HFFc6 (cell line): ENCODE results near the gene C2orf42. TPM values are rescaled to one million over a fixed set of nuclear protein-coding genes. Genes with fewer than 3 reads are reported as not detected.
"Not testable (repeated sequence)": the region's sequence is repeated elsewhere in the genome, so short reads cannot be mapped to it uniquely, and the experiment has no call there.

Experiments used
- DNase-seq: peaks from one replicate; pipeline ENCODE4 v3.0.0-alpha.2; 2018
- H3K27ac Mint-ChIP-seq: 2 replicates; pipeline ENCODE4 v1.8.0; 2020; ENCODE audit warnings: mild to moderate bottlenecking, mixed read lengths
- H3K27me3 Mint-ChIP-seq: 2 replicates; pipeline ENCODE4 v1.8.0; 2021; ENCODE audit warnings: mild to moderate bottlenecking, moderate library complexity, mixed read lengths; ENCODE audit not compliant: insufficient read depth
- H3K36me3 Mint-ChIP-seq: 2 replicates; pipeline ENCODE4 v1.8.0; 2021; ENCODE audit warnings: low read depth, mixed read lengths
- H3K4me1 Mint-ChIP-seq: 2 replicates; pipeline ENCODE4 v1.8.0; 2020; ENCODE audit warnings: low read depth, mixed read lengths
- H3K4me3 Mint-ChIP-seq: 2 replicates; pipeline ENCODE4 v1.8.0; 2020; ENCODE audit warnings: mild to moderate bottlenecking, moderate library complexity, mixed read lengths
- H3K9me3 Mint-ChIP-seq: 2 replicates; pipeline ENCODE4 v1.8.0; 2020; ENCODE audit warnings: mild to moderate bottlenecking, mixed read lengths
- total RNA-seq, 6 experiments: library from RNA; stranded (reverse); fragmentation: NEBNext Ultra II Directional; extraction: Animal tissue kit (Norgen Biotek cat#: 25700); gene quantifications; 2 replicates in 1 of 6; 3 replicates in 5 of 6; pipeline ENCODE4 v1.2.3, GENCODE V29; 2021
- TF ChIP-seq, protein P1 (sequence below): fragments of 200-600 bp; sonication (generic); IDR thresholded peaks from 2 replicates; pipeline ENCODE4 v1.5.0; 2021; ENCODE audit warnings: antibody characterized with exemption, mild to moderate bottlenecking

The C2orf42 gene
- total RNA-seq, 6 experiments from 2014 or later, result 10.0 to 17.8 (median 14.7) TPM

DNA sequence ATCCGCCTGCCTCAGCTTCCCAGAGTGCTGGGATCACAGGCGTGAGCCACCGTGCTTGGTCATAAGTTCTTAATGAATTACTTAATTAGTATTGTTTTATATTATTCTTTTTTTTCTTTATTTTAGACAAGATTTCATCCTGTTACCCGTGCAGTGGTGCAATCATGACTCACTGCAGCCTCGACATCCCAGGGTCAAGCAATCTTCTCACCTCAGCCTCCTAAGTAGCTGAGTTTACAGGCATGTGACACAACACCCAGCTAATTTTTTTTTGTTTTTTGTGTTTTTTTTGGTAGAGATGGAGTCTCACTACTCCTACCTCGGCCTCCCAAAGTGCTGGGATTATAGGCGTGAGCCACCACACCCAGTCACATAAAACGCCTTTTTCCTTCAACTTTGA, 17.3 kb downstream of the C2orf42 start:
- no peak for DNase-seq
- no peaks in the 10 kb centered on the region for H3K4me1 Mint-ChIP-seq
- H3K27me3 Mint-ChIP-seq, result no peaks in the 10 kb centered on the region; the same call in 1 of the 2 replicates
- no peak overlapping the region for H3K27ac Mint-ChIP-seq
- no peak overlapping the region for H3K4me3 Mint-ChIP-seq
- H3K36me3 Mint-ChIP-seq, result peaks cover 10% of the 10 kb centered on the region
- H3K9me3 Mint-ChIP-seq, result no peaks in the 10 kb centered on the region
- TF ChIP-seq, protein P1, sequence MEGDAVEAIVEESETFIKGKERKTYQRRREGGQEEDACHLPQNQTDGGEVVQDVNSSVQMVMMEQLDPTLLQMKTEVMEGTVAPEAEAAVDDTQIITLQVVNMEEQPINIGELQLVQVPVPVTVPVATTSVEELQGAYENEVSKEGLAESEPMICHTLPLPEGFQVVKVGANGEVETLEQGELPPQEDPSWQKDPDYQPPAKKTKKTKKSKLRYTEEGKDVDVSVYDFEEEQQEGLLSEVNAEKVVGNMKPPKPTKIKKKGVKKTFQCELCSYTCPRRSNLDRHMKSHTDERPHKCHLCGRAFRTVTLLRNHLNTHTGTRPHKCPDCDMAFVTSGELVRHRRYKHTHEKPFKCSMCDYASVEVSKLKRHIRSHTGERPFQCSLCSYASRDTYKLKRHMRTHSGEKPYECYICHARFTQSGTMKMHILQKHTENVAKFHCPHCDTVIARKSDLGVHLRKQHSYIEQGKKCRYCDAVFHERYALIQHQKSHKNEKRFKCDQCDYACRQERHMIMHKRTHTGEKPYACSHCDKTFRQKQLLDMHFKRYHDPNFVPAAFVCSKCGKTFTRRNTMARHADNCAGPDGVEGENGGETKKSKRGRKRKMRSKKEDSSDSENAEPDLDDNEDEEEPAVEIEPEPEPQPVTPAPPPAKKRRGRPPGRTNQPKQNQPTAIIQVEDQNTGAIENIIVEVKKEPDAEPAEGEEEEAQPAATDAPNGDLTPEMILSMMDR, result no peak

DNA sequence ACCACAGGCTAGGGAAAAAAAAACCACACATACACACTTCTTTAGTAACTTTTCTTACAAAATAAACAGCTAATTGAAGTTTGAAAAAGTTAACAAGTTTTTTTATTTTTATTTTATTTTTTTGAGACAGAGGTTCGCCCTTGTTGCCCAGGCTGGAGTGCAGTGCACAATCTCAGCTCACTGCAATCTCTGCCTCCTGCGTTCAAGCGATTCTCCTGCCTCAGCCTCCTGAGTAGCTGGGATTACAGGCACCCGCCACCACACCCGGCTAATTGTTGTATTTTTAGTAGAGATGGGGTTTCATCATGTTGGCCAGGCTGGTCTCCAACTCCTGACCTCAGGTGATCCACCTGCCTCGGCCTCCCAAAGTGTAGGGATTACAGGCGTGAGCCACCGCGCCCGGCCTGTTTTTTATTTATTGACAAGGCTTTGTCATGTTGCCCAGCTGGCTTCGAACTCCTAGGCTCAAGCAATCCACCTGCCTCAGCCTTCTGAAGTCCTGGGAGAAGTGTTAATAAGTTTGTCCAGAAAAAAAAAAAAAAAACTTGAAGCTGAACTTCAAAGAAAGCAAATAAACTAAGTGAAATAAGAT, 21.1 kb downstream of the C2orf42 start:
- peaks cover 20% of the 10 kb centered on the region for H3K36me3 Mint-ChIP-seq
- H3K27me3 Mint-ChIP-seq, H3K4me3 Mint-ChIP-seq, H3K9me3 Mint-ChIP-seq, DNase-seq, H3K27ac Mint-ChIP-seq, H3K4me1 Mint-ChIP-seq: not testable (repeated sequence)

DNA sequence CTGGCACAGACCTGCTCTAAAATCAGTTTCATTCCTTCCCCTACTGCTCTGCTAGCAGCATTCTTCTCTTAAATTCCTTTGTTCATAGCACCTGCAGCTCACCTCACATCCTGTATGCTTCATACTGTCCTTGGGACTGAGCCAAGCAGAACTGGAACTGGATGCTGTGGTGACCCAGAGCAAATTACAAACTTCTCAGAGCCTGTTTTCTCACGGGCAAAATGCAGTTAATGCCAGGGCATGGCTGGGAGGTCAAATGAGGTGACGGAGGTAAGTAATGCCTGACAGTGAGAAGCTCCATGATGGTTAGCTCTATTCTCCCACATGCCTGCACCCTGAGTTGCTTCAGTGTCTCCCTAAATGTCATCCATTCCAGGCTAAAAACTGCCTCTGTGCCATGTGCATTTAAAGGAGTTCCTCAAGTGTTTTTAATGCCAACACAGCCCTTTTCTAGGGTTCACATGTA, 29.7 kb downstream of the C2orf42 start:
- Mint-ChIP-seq H3K9me3 (no peaks in the 10 kb centered on the region), H3K27me3 (no peaks in the 10 kb centered on the region), H3K27ac (no peak overlapping the region), H3K4me1 (no peaks in the 10 kb centered on the region), H3K4me3 (no peak overlapping the region), H3K36me3 (0 out of 2 replicates have a peak, but pooled peaks cover 4% of the 10 kb centered on the region)
- no peak for DNase-seq
- TF ChIP-seq, protein P1, result no peak

DNA sequence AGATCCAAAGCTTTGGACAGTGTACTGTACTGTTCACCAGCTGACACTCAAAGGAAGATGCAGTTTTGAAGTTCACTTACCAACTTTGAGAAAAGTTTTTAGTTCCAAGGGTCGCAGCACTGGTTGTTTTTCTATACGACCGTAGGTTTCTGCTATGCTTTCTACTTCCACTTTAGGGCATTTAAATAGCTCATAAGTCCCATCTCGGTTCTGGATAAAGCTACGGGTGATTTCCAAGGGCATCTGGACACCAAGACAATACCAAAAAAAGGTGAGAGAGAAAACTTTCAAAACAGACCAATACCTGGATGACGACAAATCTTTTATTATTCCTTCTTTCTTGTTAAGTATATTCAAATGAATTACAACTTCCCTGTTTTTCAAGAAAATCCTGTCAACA, 30.3 kb downstream of the C2orf42 start:
- H3K9me3 Mint-ChIP-seq, result no peaks in the 10 kb centered on the region
- no peaks in the 10 kb centered on the region for H3K4me1 Mint-ChIP-seq
- TF ChIP-seq, protein P1, result no peak
- H3K36me3 Mint-ChIP-seq, result 0 out of 2 replicates have a peak, but pooled peaks cover 4% of the 10 kb centered on the region
- 0 out of 2 replicates have a peak, but pooled peaks cover 3% of the 10 kb centered on the region for H3K27me3 Mint-ChIP-seq
- no peak for DNase-seq
- H3K27ac Mint-ChIP-seq, result no peak overlapping the region
- no peak overlapping the region for H3K4me3 Mint-ChIP-seq

DNA sequence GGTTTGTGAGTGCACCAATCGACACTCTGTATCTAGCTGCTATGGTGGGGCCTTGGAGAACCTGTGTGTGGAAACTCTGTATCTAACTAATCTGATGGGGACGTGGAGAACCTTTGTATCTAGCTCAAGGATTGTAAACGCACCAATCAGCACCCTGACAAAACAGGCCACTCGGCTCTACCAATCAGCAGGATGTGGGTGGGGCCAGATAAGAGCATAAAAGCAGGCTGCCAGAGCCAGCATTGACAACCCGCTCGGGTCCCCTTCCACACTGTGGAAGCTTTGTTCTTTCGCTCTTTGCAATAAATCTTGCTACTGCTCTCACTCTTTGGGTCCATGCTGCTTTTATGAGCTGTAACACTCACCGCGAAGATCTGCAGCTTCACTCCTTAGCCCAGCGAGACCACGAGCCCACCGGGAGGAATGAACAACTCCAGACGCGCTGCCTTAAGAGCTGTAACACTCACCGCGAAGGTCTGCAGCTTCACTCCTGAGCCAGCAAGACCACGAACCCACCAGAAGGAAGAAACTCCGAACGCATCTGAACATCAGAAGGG, 41.6 kb downstream of the C2orf42 start:
- not testable (repeated sequence) for H3K9me3 Mint-ChIP-seq, DNase-seq, H3K27me3 Mint-ChIP-seq, H3K27ac Mint-ChIP-seq, H3K4me3 Mint-ChIP-seq, H3K4me1 Mint-ChIP-seq
- peaks cover 14% of the 10 kb centered on the region for H3K36me3 Mint-ChIP-seq

DNA sequence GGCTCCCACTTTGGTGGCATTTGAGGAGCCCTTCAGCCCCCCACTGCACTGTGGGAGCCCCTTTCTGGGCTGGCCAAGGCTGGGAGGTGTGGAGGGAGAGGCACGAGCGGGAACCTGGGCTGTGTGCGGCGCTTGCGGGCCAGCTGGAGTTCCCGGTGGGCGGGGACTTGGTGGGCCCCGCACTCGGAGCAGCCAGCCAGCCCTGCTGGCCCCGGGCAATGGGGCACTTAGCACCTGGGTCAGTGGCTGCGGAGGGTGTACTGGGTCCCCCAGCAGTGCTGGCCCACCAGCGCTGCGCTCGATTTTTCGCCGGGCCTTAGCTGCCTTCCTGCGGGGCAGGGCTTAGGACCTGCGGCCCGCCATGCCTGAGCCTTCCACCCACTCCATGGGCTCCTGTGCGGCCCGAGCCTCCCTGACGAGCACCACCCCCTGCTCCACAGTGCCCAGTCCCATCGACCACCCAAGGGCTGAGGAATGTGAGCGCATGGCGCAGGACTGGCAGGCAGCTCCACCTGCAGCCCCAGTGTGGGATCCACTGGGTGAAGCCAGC, 42.5 kb downstream of the C2orf42 start:
- H3K4me1 Mint-ChIP-seq, H3K27me3 Mint-ChIP-seq, DNase-seq, H3K4me3 Mint-ChIP-seq, H3K27ac Mint-ChIP-seq, H3K9me3 Mint-ChIP-seq: not testable (repeated sequence)
- H3K36me3 Mint-ChIP-seq, result peaks cover 14% of the 10 kb centered on the region
